Measurements from ENCODE around the gene CAT.

GRCh38 chr11:34461215-34461614 lies 22.5 kb downstream of the CAT start:
- TF ChIP-seq EZH2 (IDR thresholded peaks at IDR 0.05; ENCODE audit: insufficient read depth, poor library complexity, severe bottlenecking) (no peak), EZH2phosphoT487 (IDR thresholded peaks at IDR 0.05; ENCODE audit: insufficient read depth, low read depth) (no peak)

Data from GM23248 (cell line).